CD14-positive monocyte (primary cell): ENCODE results near the gene APOBEC3A. TPM values are rescaled to one million over a fixed set of nuclear protein-coding genes. Genes with fewer than 3 reads are reported as not detected.

Source experiments
- DNase-seq, 3 donors: peaks; one replicate each; pipeline ENCODE4 v3.0.0-alpha.2; 2011 to 2022
- H2AFZ ChIP-seq: 2 replicates; pipeline ENCODE4 v1.6.0; 2012; ENCODE audit warnings: mild to moderate bottlenecking, low read depth, low read length, inconsistent platforms; ENCODE audit not compliant: insufficient read depth, poor library complexity, severe bottlenecking
- H3K27ac ChIP-seq, 2 donors: 1 replicate in 1 of 2; 2 replicates in 1 of 2; pipeline ENCODE4 v1.5.1; 2012 to 2013; ENCODE audit warnings: low read length in 2 of 2, control low read depth in 1 of 2, inconsistent platforms in 1 of 2, low read depth in 1 of 2, mild to moderate bottlenecking in 1 of 2
- H3K27me3 ChIP-seq, 2 donors: one replicate each; pipeline versions ENCODE4 v1.6.0 to v1.6.1; 2011 to 2013; ENCODE audit warnings: low read length in 2 of 2; ENCODE audit not compliant: control insufficient read depth in 2 of 2, insufficient read depth in 2 of 2
- H3K36me3 ChIP-seq, 2 donors: replicated peaks in 1 of 2; 1 replicate in 1 of 2; 2 replicates in 1 of 2; pipeline versions ENCODE4 v1.5.1 to v1.6.1; 2012 to 2013; ENCODE audit warnings: low read length in 2 of 2, control low read depth in 1 of 2, inconsistent platforms in 1 of 2, mild to moderate bottlenecking in 1 of 2; ENCODE audit not compliant: insufficient read depth in 2 of 2, control insufficient read depth in 1 of 2
- H3K4me1 ChIP-seq, 2 donors: 1 replicate in 1 of 2; 2 replicates in 1 of 2; pipeline versions ENCODE4 v1.5.1 to v1.6.1; 2012 to 2013; ENCODE audit warnings: low read length in 2 of 2, control low read depth in 1 of 2, inconsistent platforms in 1 of 2, mild to moderate bottlenecking in 1 of 2, moderate library complexity in 1 of 2; ENCODE audit not compliant: insufficient read depth in 2 of 2, control insufficient read depth in 1 of 2
- H3K4me2 ChIP-seq: replicated peaks from 2 replicates; pipeline ENCODE3; 2012; ENCODE audit warnings: low read length, moderate library complexity, mild to moderate bottlenecking; ENCODE audit not compliant: poor library complexity, severe bottlenecking; ENCODE audit errors: extremely low read depth
- H3K4me3 ChIP-seq, 3 experiments: fragments of 200-600 bp in 1 of 3; sonication (generic) in 1 of 3; replicated peaks in 1 of 3; 1 replicate in 2 of 3; 2 replicates in 1 of 3; pipeline ENCODE4 v1.5.1; 2011 to 2013; ENCODE audit warnings: low read length in 3 of 3, mild to moderate bottlenecking in 3 of 3, control low read depth in 2 of 3, low read depth in 2 of 3, inconsistent platforms in 1 of 3, moderate library complexity in 1 of 3
- H3K79me2 ChIP-seq: 2 replicates; pipeline ENCODE4 v1.6.0; 2012; ENCODE audit warnings: mild to moderate bottlenecking, control low read depth, inconsistent platforms, low read length, moderate library complexity; ENCODE audit not compliant: insufficient read depth
- H3K9ac ChIP-seq: 2 replicates; pipeline ENCODE4 v1.6.0; 2017; ENCODE audit warnings: low read length, mild to moderate bottlenecking; ENCODE audit not compliant: insufficient read depth, poor library complexity, severe bottlenecking
- H3K9me3 ChIP-seq, 2 donors: replicated peaks in 1 of 2; 1 replicate in 1 of 2; 2 replicates in 1 of 2; pipeline versions ENCODE4 v1.5.1 to v1.6.1; 2012 to 2013; ENCODE audit warnings: low read length in 2 of 2, control low read depth in 1 of 2; ENCODE audit not compliant: control insufficient read depth in 1 of 2, insufficient read depth in 1 of 2
- H4K20me1 ChIP-seq: 2 replicates; pipeline ENCODE4 v1.6.0; 2012; ENCODE audit warnings: mild to moderate bottlenecking, low read length, control low read depth, moderate library complexity; ENCODE audit not compliant: insufficient read depth
- H3K27ac Mint-ChIP-seq, 7 donors: one replicate each; pipeline ENCODE4 v1.8.0; 2020; ENCODE audit warnings: mild to moderate bottlenecking in 7 of 7, mixed read lengths in 7 of 7, moderate library complexity in 6 of 7, inconsistent platforms in 2 of 7
- H3K27me3 Mint-ChIP-seq, 3 donors: one replicate each; pipeline ENCODE4 v1.8.0; 2021 to 2022; ENCODE audit warnings: low read depth in 3 of 3, mild to moderate bottlenecking in 3 of 3, mixed read lengths in 3 of 3, moderate library complexity in 3 of 3, inconsistent platforms in 1 of 3
- H3K36me3 Mint-ChIP-seq, 2 donors: one replicate each; pipeline ENCODE4 v1.8.0; 2020; ENCODE audit warnings: mixed read lengths in 2 of 2, inconsistent platforms in 1 of 2, mild to moderate bottlenecking in 1 of 2
- H3K4me1 Mint-ChIP-seq: one replicate; pipeline ENCODE4 v1.8.0; 2020; ENCODE audit warnings: mild to moderate bottlenecking, mixed read lengths
- H3K4me3 Mint-ChIP-seq, 2 donors: one replicate each; pipeline ENCODE4 v1.8.0; 2020; ENCODE audit warnings: mild to moderate bottlenecking in 2 of 2, mixed read lengths in 2 of 2, moderate library complexity in 1 of 2
- H3K9me3 Mint-ChIP-seq, 7 donors: one replicate each; pipeline ENCODE4 v1.8.0; 2020 to 2022; ENCODE audit warnings: mixed read lengths in 7 of 7, mild to moderate bottlenecking in 6 of 7, moderate library complexity in 6 of 7, inconsistent platforms in 2 of 7
- WGBS: methylation state at CpG from one replicate; pipeline ENCODE4 v1.1.5; 2013; ENCODE audit warnings: missing lambda C conversion rate; ENCODE audit not compliant: insufficient coverage; 5-methylcytosine and 5-hydroxymethylcytosine counted together
- intact Hi-C, 2 donors: fragments of 100-400 bp; cut with micrococcal nuclease; formaldehyde crosslinking; loops; one replicate each; pipeline versions ENCODE4 v1.15.0 to v1.15.1; 2023
- polyA plus RNA-seq, 3 donors: library from polyadenylated mRNA; depleted of rRNA in 1 of 3; unstranded in 2 of 3; stranded (reverse) in 1 of 3; fragments of 300-500 nt in 2 of 3; fragments of >200 nt in 1 of 3; fragmentation: Illumina TruSeq in 2 of 3; gene quantifications; 1 replicate in 2 of 3; 2 replicates in 1 of 3; pipeline ENCODE4 v1.2.3, GENCODE V29; 2012 to 2021
- TF ChIP-seq, protein P1 (sequence below): fragments of 200-600 bp; IDR thresholded peaks from one replicate; pipeline ENCODE4 v1.8.0; 2022; ENCODE audit warnings: antibody characterized with exemption, mild to moderate bottlenecking

The APOBEC3A gene
- polyA plus RNA-seq, 3 donors, result 233 to 845 (median 247) TPM

DNA sequence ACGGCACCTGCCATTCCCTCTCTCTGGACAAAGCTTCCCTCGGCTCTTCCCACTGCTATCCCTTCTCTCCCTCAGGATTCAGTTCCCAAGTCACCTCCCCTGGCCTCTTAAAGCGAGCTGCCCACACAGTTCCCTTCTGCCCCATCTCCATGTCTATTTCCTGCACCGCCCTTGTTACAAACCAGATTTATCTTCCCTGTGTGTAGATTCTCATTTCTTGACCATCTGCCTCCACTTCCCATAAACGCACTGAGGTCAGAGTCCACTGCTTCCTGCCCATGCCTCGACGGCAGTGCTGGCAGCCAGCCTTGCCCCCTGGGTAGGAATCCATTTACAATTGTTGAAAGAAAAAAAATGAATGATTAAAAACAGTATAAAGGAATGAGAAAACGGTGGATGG lies 13.1 kb downstream of the APOBEC3A start:
- Histone ChIP-seq H2AFZ (no peak overlapping the region), H4K20me1 (no peaks in the 10 kb centered on the region), H3K4me2 (no peak overlapping the region), H3K9me3 (no peaks in the 10 kb centered on the region), H3K4me1 (peaks cover 82 to 84% of the 10 kb centered on the region in 2 donors), H3K27ac (peak overlapping the region in 1 of 2 donors; percentile 28), H3K9ac (no peak overlapping the region), H3K79me2 (no peaks in the 10 kb centered on the region), H3K36me3 (no peaks in the 10 kb centered on the region), H3K4me3 (no peak overlapping the region), H3K27me3 (no peaks in the 10 kb centered on the region)
- H3K36me3 Mint-ChIP-seq, result peaks cover 12 to 13% of the 10 kb centered on the region in 2 donors
- H3K4me1 Mint-ChIP-seq, result peaks cover 82% of the 10 kb centered on the region
- peaks cover 0 to 2% (median 0%) of the 10 kb centered on the region in 7 donors for H3K9me3 Mint-ChIP-seq
- peak overlapping the region in 1 of 2 donors; percentile 75 for H3K4me3 Mint-ChIP-seq
- WGBS, result 40% methylated on average over 4 of the region's 8 CpGs
- peaks cover 3 to 12% (median 7%) of the 10 kb centered on the region in 3 donors for H3K27me3 Mint-ChIP-seq
- intact Hi-C loops, result loop anchor here in 1 of 2 donors (5.0 kb wide), 1 partner anchor 33 kb away; no protein-coding TSS in a partner anchor
- peak in 1 of 3 donors; percentile 19 for DNase-seq
- TF ChIP-seq, protein P1, sequence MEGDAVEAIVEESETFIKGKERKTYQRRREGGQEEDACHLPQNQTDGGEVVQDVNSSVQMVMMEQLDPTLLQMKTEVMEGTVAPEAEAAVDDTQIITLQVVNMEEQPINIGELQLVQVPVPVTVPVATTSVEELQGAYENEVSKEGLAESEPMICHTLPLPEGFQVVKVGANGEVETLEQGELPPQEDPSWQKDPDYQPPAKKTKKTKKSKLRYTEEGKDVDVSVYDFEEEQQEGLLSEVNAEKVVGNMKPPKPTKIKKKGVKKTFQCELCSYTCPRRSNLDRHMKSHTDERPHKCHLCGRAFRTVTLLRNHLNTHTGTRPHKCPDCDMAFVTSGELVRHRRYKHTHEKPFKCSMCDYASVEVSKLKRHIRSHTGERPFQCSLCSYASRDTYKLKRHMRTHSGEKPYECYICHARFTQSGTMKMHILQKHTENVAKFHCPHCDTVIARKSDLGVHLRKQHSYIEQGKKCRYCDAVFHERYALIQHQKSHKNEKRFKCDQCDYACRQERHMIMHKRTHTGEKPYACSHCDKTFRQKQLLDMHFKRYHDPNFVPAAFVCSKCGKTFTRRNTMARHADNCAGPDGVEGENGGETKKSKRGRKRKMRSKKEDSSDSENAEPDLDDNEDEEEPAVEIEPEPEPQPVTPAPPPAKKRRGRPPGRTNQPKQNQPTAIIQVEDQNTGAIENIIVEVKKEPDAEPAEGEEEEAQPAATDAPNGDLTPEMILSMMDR, result no peak
- peak overlapping the region; percentile 89 to 97 (median 93) for H3K27ac Mint-ChIP-seq

DNA sequence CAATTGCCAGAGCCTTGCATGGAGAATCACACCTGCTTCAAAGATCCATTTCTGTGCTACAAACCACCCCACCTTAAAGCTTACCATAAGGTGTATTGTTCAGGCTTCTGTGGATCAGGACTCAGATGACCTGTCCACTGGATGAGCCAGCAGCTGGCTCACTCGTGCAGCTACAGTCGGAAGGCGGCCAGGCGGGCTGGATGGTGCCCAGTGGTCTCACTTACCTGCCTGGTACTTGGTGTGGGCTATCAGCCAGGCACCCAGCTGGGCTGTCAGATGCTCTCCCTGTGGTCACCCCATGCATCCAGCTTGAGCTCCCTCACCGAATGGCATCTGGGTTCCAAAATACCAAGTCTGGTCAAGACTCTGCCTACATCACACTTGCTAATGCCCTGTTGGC lies 13.8 kb downstream of the APOBEC3A start:
- no peaks in the 10 kb centered on the region for H3K27me3 ChIP-seq
- H3K4me1 Mint-ChIP-seq, result peaks cover 75% of the 10 kb centered on the region
- peak overlapping the region in 3 of 7 donors; percentile 6 to 93 (median 91) for H3K27ac Mint-ChIP-seq
- no peak overlapping the region for H3K4me2 ChIP-seq
- no peak overlapping the region for H3K27ac ChIP-seq
- H3K36me3 ChIP-seq, result no peaks in the 10 kb centered on the region
- H2AFZ ChIP-seq, result no peak overlapping the region
- 96% methylated on average over 5 of the region's 5 CpGs for WGBS
- H3K27me3 Mint-ChIP-seq, result peaks cover 3 to 12% (median 4%) of the 10 kb centered on the region in 3 donors
- H3K36me3 Mint-ChIP-seq, result peaks cover 10 to 12% of the 10 kb centered on the region in 2 donors
- no peak for DNase-seq
- no peak overlapping the region for H3K4me3 ChIP-seq
- H4K20me1 ChIP-seq, result no peaks in the 10 kb centered on the region
- H3K9me3 ChIP-seq, result no peaks in the 10 kb centered on the region
- peaks cover 0 to 5% (median 2%) of the 10 kb centered on the region in 7 donors for H3K9me3 Mint-ChIP-seq
- peaks cover 76 to 77% of the 10 kb centered on the region in 2 donors for H3K4me1 ChIP-seq
- intact Hi-C loops, result loop anchor here in 1 of 2 donors (5.0 kb wide), 1 partner anchor 34 kb away; no protein-coding TSS in a partner anchor
- no peak overlapping the region for H3K4me3 Mint-ChIP-seq
- no peak overlapping the region for H3K9ac ChIP-seq
- TF ChIP-seq, protein P1, result no peak
- no peaks in the 10 kb centered on the region for H3K79me2 ChIP-seq
